Measurements from ENCODE around the gene OR4C5.

DNA sequence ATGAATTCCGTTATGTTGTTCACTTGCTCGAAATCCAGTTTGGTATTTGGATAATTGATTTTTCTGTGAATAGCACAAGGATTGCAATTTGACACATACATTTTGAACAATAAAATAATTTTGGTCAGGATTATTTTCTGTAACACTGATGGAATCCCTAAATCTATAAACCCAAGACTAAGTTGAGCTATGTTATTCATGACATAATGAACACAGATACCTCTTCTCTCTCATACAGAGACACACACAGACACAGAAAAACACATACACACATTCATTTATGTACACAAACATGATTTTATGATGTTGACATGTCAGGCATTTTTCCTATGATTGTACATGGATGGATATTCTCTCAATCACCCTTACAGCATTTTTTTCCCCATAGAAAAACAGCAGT lies at the start of gene OR4C5:
- no peak for TF ChIP-seq CTCF (IDR thresholded peaks at IDR 0.05)
- no peak for TF ChIP-seq POLR2A (IDR thresholded peaks at IDR 0.05; ENCODE audit: low read depth)
- no peak for TF ChIP-seq POLR2AphosphoS5 (IDR thresholded peaks at IDR 0.05)
- no peak for TF ChIP-seq EP300 (IDR thresholded peaks at IDR 0.05)
